ENCODE data around the gene SLC7A11.

DNA sequence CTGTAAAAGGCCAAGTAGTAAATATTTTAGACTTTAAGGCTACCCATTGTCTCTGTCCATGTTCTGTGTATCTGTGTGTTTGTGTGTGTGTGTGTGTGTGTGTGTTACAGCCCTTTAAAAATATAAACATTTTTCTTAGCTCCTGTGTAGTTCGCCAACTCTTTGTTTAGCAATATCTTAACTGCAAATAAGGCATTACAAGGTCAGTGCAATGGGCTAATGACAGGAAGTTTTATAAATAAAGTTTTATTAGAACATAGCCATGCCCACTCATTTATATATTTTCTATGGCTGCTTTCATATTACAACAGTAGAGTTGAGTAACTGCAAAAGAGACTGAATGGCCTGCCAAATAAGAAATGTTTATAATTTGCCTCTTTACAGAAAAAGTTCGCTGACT is 5.9 kb upstream of the SLC7A11 start:
- TF ChIP-seq, protein P1, sequence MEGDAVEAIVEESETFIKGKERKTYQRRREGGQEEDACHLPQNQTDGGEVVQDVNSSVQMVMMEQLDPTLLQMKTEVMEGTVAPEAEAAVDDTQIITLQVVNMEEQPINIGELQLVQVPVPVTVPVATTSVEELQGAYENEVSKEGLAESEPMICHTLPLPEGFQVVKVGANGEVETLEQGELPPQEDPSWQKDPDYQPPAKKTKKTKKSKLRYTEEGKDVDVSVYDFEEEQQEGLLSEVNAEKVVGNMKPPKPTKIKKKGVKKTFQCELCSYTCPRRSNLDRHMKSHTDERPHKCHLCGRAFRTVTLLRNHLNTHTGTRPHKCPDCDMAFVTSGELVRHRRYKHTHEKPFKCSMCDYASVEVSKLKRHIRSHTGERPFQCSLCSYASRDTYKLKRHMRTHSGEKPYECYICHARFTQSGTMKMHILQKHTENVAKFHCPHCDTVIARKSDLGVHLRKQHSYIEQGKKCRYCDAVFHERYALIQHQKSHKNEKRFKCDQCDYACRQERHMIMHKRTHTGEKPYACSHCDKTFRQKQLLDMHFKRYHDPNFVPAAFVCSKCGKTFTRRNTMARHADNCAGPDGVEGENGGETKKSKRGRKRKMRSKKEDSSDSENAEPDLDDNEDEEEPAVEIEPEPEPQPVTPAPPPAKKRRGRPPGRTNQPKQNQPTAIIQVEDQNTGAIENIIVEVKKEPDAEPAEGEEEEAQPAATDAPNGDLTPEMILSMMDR (IDR thresholded peaks at IDR 0.05; ENCODE audit: poor library complexity): no peak
- TF ChIP-seq EZH2phosphoT487 (IDR thresholded peaks at IDR 0.05; ENCODE audit: low read depth, severe bottlenecking, unreplicated experiment) (no peak), EZH2 (IDR thresholded peaks at IDR 0.05; ENCODE audit: borderline replicate concordance) (no peak)
